SK-N-DZ (cell line): ENCODE measurements around the gene PPP1R36.
A peak's percentile ranks its signal among the peaks of the same experiment; 100 is the strongest.
"Not testable (repeated sequence)": the region's sequence is repeated elsewhere in the genome, so short reads cannot be mapped to it uniquely, and the experiment has no call there.

ENCODE experiments used
- DNase-seq: peaks from one replicate; pipeline ENCODE4 v3.0.0-alpha.2; 2015; ENCODE audit warnings: low spot score

PPP1R36 gene

GRCh38 chr14:64518229-64518628 is 31.5 kb upstream of the PPP1R36 start:
- DNase-seq, result no peak

GRCh38 chr14:64520699-64521098 is 29.1 kb upstream of the PPP1R36 start:
- no peak for DNase-seq

- DNase-seq, result no peak
These were observed 27.0 kb upstream of the PPP1R36 start for GRCh38 chr14:64522591-64523355.

GRCh38 chr14:64525354-64525753 is 24.4 kb upstream of the PPP1R36 start:
- DNase-seq, result no peak

- no peak for DNase-seq
These were observed 18.2 kb upstream of the PPP1R36 start for GRCh38 chr14:64531567-64531966.

GRCh38 chr14:64536488-64537245 is 13.1 kb upstream of the PPP1R36 start:
- no peak for DNase-seq

- DNase-seq, result peak; percentile 92
These were observed 9.3 kb upstream of the PPP1R36 start, which contains the start of gene HSPA2 for GRCh38 chr14:64540208-64541202. Gene HSPA2 (plus strand): TSS chr14:64540741. CDS start chr14:64540850, 109 bp downstream.

GRCh38 chr14:64541261-64541971 is 8.3 kb upstream of the PPP1R36 start:
- DNase-seq, result no peak

GRCh38 chr14:64541972-64542835 is 7.6 kb upstream of the PPP1R36 start:
- DNase-seq, result no peak

- no peak for DNase-seq
These were observed 6.9 kb upstream of the PPP1R36 start for GRCh38 chr14:64542836-64543201.

GRCh38 chr14:64544607-64545312 is 5.0 kb upstream of the PPP1R36 start:
- DNase-seq, result no peak

GRCh38 chr14:64549016-64549415 is 745 bp upstream of the PPP1R36 start:
- DNase-seq, result no peak

GRCh38 chr14:64550621-64551333 is 1.0 kb downstream of the PPP1R36 start:
- no peak for DNase-seq

- DNase-seq, result no peak
These were observed 4.8 kb downstream of the PPP1R36 start for GRCh38 chr14:64554556-64554955.

GRCh38 chr14:64556526-64556925 is 6.8 kb downstream of the PPP1R36 start:
- no peak for DNase-seq

GRCh38 chr14:64558216-64558615 is 8.5 kb downstream of the PPP1R36 start:
- DNase-seq, result not testable (repeated sequence)

GRCh38 chr14:64561631-64562030 is 11.9 kb downstream of the PPP1R36 start:
- no peak for DNase-seq

GRCh38 chr14:64562436-64562835 is 12.7 kb downstream of the PPP1R36 start:
- DNase-seq, result no peak

GRCh38 chr14:64563696-64564095 is 13.9 kb downstream of the PPP1R36 start:
- DNase-seq, result no peak
